A673 (cell line): ENCODE data around the gene MED22. TPM values are rescaled to one million over a fixed set of nuclear protein-coding genes. Genes with fewer than 3 reads are reported as not detected.

Experiments used
- BruUV-seq: library from RNA; stranded (reverse); fragments of 400-500 nt; replicated peaks from 2 replicates; lab custom pipeline; 2021; lab: Mats Ljungman, UMichigan
- CTCF ChIA-PET: fragments of 300-600 bp; sonication (Branson Sonifier 250); formaldehyde crosslinking; loops from one replicate; lab custom pipeline; 2022; ENCODE audit warnings: antibody characterized with exemption; lab: Charles Lee
- POLR2A ChIA-PET: fragments of 300-600 bp; sonication (Branson Sonifier 250); formaldehyde crosslinking; loops from one replicate; lab custom pipeline; 2022; ENCODE audit warnings: antibody characterized with exemption; ENCODE audit not compliant: low non-redundant PET; lab: Charles Lee
- DNase-seq: peaks from one replicate; pipeline ENCODE4 v3.0.0-alpha.2; 2015; ENCODE audit warnings: low spot score
- H3K27ac ChIP-seq: fragments of 200-600 bp; sonication (generic); 2 replicates; pipeline ENCODE4 v1.5.1; 2016; ENCODE audit warnings: mixed run types, low read depth, mild to moderate bottlenecking, mixed read lengths, antibody characterized with exemption, low read length; ENCODE audit not compliant: poor library complexity, severe bottlenecking
- H3K27me3 ChIP-seq: fragments of 200-600 bp; sonication (generic); replicated peaks from 2 replicates; pipeline ENCODE4 v1.6.1; 2017; ENCODE audit warnings: mixed run types, low read depth, mild to moderate bottlenecking, mixed read lengths, antibody characterized with exemption, low read length; ENCODE audit not compliant: insufficient read depth, poor library complexity
- H3K36me3 ChIP-seq: fragments of 200-600 bp; sonication (generic); 2 replicates; pipeline ENCODE4 v1.6.1; 2016; ENCODE audit warnings: mixed run types, mild to moderate bottlenecking, mixed read lengths, antibody characterized with exemption, low read length; ENCODE audit not compliant: insufficient read depth, poor library complexity, severe bottlenecking
- H3K4me1 ChIP-seq: fragments of 200-600 bp; sonication (generic); 2 replicates; pipeline ENCODE4 v1.6.1; 2017; ENCODE audit warnings: mixed run types, mild to moderate bottlenecking, mixed read lengths, antibody characterized with exemption, low read length; ENCODE audit not compliant: insufficient read depth, poor library complexity, severe bottlenecking
- H3K4me3 ChIP-seq: fragments of 200-600 bp; sonication (generic); 2 replicates; pipeline ENCODE4 v1.5.1; 2016; ENCODE audit warnings: low read depth, mixed run types, mild to moderate bottlenecking, mixed read lengths, low read length; ENCODE audit not compliant: poor library complexity, severe bottlenecking
- H3K9me3 ChIP-seq: fragments of 200-600 bp; sonication (generic); 2 replicates; pipeline ENCODE4 v1.6.1; 2016; ENCODE audit warnings: mixed run types, low read depth, mild to moderate bottlenecking, mixed read lengths, antibody characterized with exemption, low read length; ENCODE audit not compliant: poor library complexity, severe bottlenecking
- CTCF ChIP-seq: fragments of 300-800, 200-600 bp; sonication (generic); conservative IDR thresholded peaks from 2 replicates; pipeline ENCODE4 v1.5.1; 2017; ENCODE audit warnings: low read depth, mild to moderate bottlenecking, antibody characterized with exemption, low read length, moderate library complexity, mixed read lengths
- EZH2 ChIP-seq: fragments of 200-600 bp; sonication (generic); IDR thresholded peaks from 2 replicates; pipeline ENCODE4 v1.6.1; 2017; ENCODE audit warnings: borderline replicate concordance, low read depth, mild to moderate bottlenecking, mixed read lengths, antibody characterized with exemption, low read length; ENCODE audit not compliant: poor library complexity, severe bottlenecking
- intact Hi-C: fragments of 100-400 bp; cut with micrococcal nuclease; formaldehyde crosslinking; loops from one replicate; pipeline ENCODE4 v1.10.0; 2022; ENCODE audit not compliant: unreplicated experiment
- total RNA-seq: library from RNA; stranded (reverse); gene quantifications from 2 replicates; pipeline ENCODE4 v1.2.3, GENCODE V29; 2021

Gene MED22
- total RNA-seq, 1 experiment from 2014 or later, result 46.2 TPM

GRCh38 chr9:133371261-133371711, 23.4 kb upstream of the MED22 start:
- Histone ChIP-seq H3K27me3 (no peaks in the 10 kb centered on the region), H3K9me3 (no peaks in the 10 kb centered on the region), H3K27ac (peak overlapping the region; percentile 18), H3K4me1 (peaks cover under 1% of the 10 kb centered on the region), H3K36me3 (peaks cover 49% of the 10 kb centered on the region), H3K4me3 (no peak overlapping the region)
- TF ChIP-seq EZH2 (no peak), CTCF (no peak)
- DNase-seq, result no peak
- ChIA-PET POLR2A (no interaction called here), CTCF (no interaction called here)
- no TSS peak for BruUV-seq
- intact Hi-C loops, result no loop called here

- TF ChIP-seq CTCF (no peak), EZH2 (no peak)
- DNase-seq, result no peak
- Histone ChIP-seq H3K4me3 (no peak overlapping the region), H3K36me3 (peaks cover 55% of the 10 kb centered on the region), H3K27me3 (no peaks in the 10 kb centered on the region), H3K9me3 (no peaks in the 10 kb centered on the region), H3K27ac (no peak overlapping the region), H3K4me1 (no peaks in the 10 kb centered on the region)
- CTCF ChIA-PET, result no interaction called here
- POLR2A ChIA-PET, result interaction anchor here (0.6 kb wide), 1 partner anchor 89 kb away, joined by 11 read pairs; the partner anchor contains the start of gene CACFD1
- BruUV-seq, result no TSS peak
- intact Hi-C loops, result no loop called here
Measured at GRCh38 chr9:133370685-133371084, 22.8 kb upstream of the MED22 start.

- Histone ChIP-seq H3K4me1 (no peaks in the 10 kb centered on the region), H3K27ac (no peak overlapping the region), H3K9me3 (no peaks in the 10 kb centered on the region), H3K36me3 (peaks cover 62% of the 10 kb centered on the region), H3K27me3 (no peaks in the 10 kb centered on the region), H3K4me3 (no peak overlapping the region)
- BruUV-seq, result no TSS peak
- ChIA-PET CTCF (no interaction called here), POLR2A (interaction anchor here (0.6 kb wide), 1 partner anchor 90 kb away, joined by 11 read pairs; the partner anchor contains the start of gene CACFD1)
- intact Hi-C loops, result no loop called here
- no peak for DNase-seq
- TF ChIP-seq CTCF (no peak), EZH2 (no peak)
Measured at GRCh38 chr9:133369933-133370332, 22.0 kb upstream of the MED22 start.
